ENCODE measurements around the gene CSNK1A1L. TPM values are rescaled to one million over a fixed set of nuclear protein-coding genes. Genes with fewer than 3 reads are reported as not detected.

Gene CSNK1A1L
- total RNA-seq, 1 donor from 2014 or later = not detected

DNA sequence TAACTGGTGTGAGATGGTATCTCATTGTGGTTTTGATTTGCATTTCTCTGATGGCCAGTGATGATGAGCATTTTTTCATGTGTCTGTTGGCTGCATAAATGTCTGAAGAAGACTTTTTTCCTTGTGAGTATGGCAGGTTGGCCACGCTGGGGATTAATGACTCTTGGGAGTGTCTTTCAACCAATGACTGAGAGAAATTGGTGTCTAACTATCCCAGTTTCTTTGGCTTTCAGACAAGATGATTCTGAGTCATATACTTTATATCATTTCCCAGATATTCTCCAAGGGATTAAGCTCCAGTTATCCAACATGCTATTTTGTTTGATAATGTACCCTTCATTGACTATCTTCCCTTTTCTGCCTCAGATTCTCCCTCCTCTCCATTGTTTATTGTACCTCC, 35.5 kb upstream of the CSNK1A1L start:
- no peaks in the 10 kb centered on the region for H3K36me3 ChIP-seq (ENCODE audit: control insufficient read depth, insufficient read depth, low read length)
- no peak for DNase-seq (ENCODE audit: low read depth)
- H3K27me3 ChIP-seq (ENCODE audit: control insufficient read depth, insufficient read depth, low read length) = no peaks in the 10 kb centered on the region
- TF ChIP-seq, protein P1, sequence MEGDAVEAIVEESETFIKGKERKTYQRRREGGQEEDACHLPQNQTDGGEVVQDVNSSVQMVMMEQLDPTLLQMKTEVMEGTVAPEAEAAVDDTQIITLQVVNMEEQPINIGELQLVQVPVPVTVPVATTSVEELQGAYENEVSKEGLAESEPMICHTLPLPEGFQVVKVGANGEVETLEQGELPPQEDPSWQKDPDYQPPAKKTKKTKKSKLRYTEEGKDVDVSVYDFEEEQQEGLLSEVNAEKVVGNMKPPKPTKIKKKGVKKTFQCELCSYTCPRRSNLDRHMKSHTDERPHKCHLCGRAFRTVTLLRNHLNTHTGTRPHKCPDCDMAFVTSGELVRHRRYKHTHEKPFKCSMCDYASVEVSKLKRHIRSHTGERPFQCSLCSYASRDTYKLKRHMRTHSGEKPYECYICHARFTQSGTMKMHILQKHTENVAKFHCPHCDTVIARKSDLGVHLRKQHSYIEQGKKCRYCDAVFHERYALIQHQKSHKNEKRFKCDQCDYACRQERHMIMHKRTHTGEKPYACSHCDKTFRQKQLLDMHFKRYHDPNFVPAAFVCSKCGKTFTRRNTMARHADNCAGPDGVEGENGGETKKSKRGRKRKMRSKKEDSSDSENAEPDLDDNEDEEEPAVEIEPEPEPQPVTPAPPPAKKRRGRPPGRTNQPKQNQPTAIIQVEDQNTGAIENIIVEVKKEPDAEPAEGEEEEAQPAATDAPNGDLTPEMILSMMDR (IDR thresholded peaks at IDR 0.05; ENCODE audit: insufficient read depth, low read length, poor library complexity, severe bottlenecking) = no peak
- H3K4me3 ChIP-seq (ENCODE audit: low read depth, low read length) = no peak overlapping the region

- TF ChIP-seq, protein P1 (IDR thresholded peaks at IDR 0.05; ENCODE audit: insufficient read depth, low read length, poor library complexity, severe bottlenecking) = no peak
- Histone ChIP-seq H3K4me3 (ENCODE audit: low read depth, low read length) (no peak overlapping the region), H3K36me3 (ENCODE audit: control insufficient read depth, insufficient read depth, low read length) (no peaks in the 10 kb centered on the region), H3K27me3 (ENCODE audit: control insufficient read depth, insufficient read depth, low read length) (no peaks in the 10 kb centered on the region)
- DNase-seq (ENCODE audit: low read depth) = no peak
Measured at GRCh38 chr13:37139356-37139755, 33.9 kb upstream of the CSNK1A1L start.

GRCh38 chr13:37138926-37139325, 33.5 kb upstream of the CSNK1A1L start:
- H3K36me3 ChIP-seq (ENCODE audit: control insufficient read depth, insufficient read depth, low read length) = no peaks in the 10 kb centered on the region
- H3K4me3 ChIP-seq (ENCODE audit: low read depth, low read length) = no peak overlapping the region
- no peaks in the 10 kb centered on the region for H3K27me3 ChIP-seq (ENCODE audit: control insufficient read depth, insufficient read depth, low read length)
- TF ChIP-seq, protein P1 (IDR thresholded peaks at IDR 0.05; ENCODE audit: insufficient read depth, low read length, poor library complexity, severe bottlenecking) = no peak
- DNase-seq (ENCODE audit: low read depth) = no peak

GRCh38 chr13:37138169-37138568, 32.7 kb upstream of the CSNK1A1L start:
- Histone ChIP-seq H3K36me3 (ENCODE audit: control insufficient read depth, insufficient read depth, low read length) (no peaks in the 10 kb centered on the region), H3K4me3 (ENCODE audit: low read depth, low read length) (no peak overlapping the region), H3K27me3 (ENCODE audit: control insufficient read depth, insufficient read depth, low read length) (no peaks in the 10 kb centered on the region)
- no peak for DNase-seq (ENCODE audit: low read depth)
- TF ChIP-seq, protein P1 (IDR thresholded peaks at IDR 0.05; ENCODE audit: insufficient read depth, low read length, poor library complexity, severe bottlenecking) = peak; percentile 35

- Histone ChIP-seq H3K4me3 (ENCODE audit: low read depth, low read length) (no peak overlapping the region), H3K36me3 (ENCODE audit: control insufficient read depth, insufficient read depth, low read length) (no peaks in the 10 kb centered on the region), H3K27me3 (ENCODE audit: control insufficient read depth, insufficient read depth, low read length) (no peaks in the 10 kb centered on the region)
- no peak for DNase-seq (ENCODE audit: low read depth)
- TF ChIP-seq, protein P1 (IDR thresholded peaks at IDR 0.05; ENCODE audit: insufficient read depth, low read length, poor library complexity, severe bottlenecking) = no peak
Measured at GRCh38 chr13:37136633-37137032, 31.2 kb upstream of the CSNK1A1L start.

DNA sequence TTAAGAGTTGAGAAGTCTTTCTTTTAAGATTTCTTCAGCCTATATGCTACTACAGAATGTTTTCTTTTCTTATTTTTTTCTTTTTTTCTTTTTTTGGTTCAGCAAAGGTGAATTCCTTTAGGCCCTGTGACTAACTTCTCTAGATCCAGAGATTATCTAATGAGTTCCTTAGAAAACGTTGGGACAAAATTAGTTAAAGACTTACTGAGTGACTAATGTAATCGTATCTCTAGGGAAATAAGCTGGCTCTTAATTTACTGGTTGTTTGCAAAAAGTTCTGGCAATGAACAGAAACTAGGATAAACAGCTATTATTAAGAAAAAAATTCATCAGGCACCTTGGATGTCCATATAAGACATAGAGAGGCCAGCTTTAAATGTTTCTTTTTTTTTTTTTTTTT, 30.7 kb upstream of the CSNK1A1L start:
- TF ChIP-seq, protein P1 (IDR thresholded peaks at IDR 0.05; ENCODE audit: insufficient read depth, low read length, poor library complexity, severe bottlenecking) = no peak

More for the DNA sequence above, 30.7 kb upstream of the CSNK1A1L start:
- no peak overlapping the region for H3K4me3 ChIP-seq (ENCODE audit: low read depth, low read length)
- no peaks in the 10 kb centered on the region for H3K27me3 ChIP-seq (ENCODE audit: control insufficient read depth, insufficient read depth, low read length)
- DNase-seq (ENCODE audit: low read depth) = no peak
- no peaks in the 10 kb centered on the region for H3K36me3 ChIP-seq (ENCODE audit: control insufficient read depth, insufficient read depth, low read length)

Measured in kidney epithelial cell (primary cell).